Subcutaneous abdominal adipose tissue (tissue), 5 donors: ENCODE measurements around the gene FAM237B.

Experiments used
- H3K27ac ChIP-seq: one replicate; pipeline ENCODE4 v1.7.0; 2013; ENCODE audit warnings: low read depth, mild to moderate bottlenecking, inconsistent platforms, low read length, moderate library complexity
- H3K27me3 ChIP-seq, 5 donors: one replicate each; pipeline ENCODE4 v1.7.0; 2013; ENCODE audit warnings: low read length in 5 of 5, inconsistent platforms in 1 of 5; ENCODE audit not compliant: control insufficient read depth in 5 of 5, insufficient read depth in 4 of 5
- H3K36me3 ChIP-seq, 5 donors: one replicate each; pipeline ENCODE4 v1.7.0; 2013; ENCODE audit warnings: low read length in 5 of 5; ENCODE audit not compliant: control insufficient read depth in 5 of 5, insufficient read depth in 5 of 5
- H3K4me1 ChIP-seq, 5 donors: one replicate each; pipeline ENCODE4 v1.7.0; 2013; ENCODE audit warnings: low read length in 5 of 5, mild to moderate bottlenecking in 3 of 5, moderate library complexity in 1 of 5; ENCODE audit not compliant: control insufficient read depth in 5 of 5, insufficient read depth in 5 of 5
- H3K4me3 ChIP-seq, 5 donors: one replicate each; pipeline ENCODE4 v1.7.0; 2013; ENCODE audit warnings: low read length in 5 of 5, low read depth in 1 of 5
- H3K9ac ChIP-seq, 5 donors: one replicate each; pipeline ENCODE4 v1.7.0; 2013; ENCODE audit warnings: low read length in 5 of 5, mild to moderate bottlenecking in 4 of 5, moderate library complexity in 3 of 5
- H3K9me3 ChIP-seq, 5 donors: one replicate each; pipeline ENCODE4 v1.7.0; 2013; ENCODE audit warnings: low read length in 5 of 5; ENCODE audit not compliant: control insufficient read depth in 5 of 5
- donor health status: healthy.
- donor health status: healthy.
- donor health status: healthy.
- donor health status: healthy.
- donor health status: healthy.

The FAM237B gene

DNA sequence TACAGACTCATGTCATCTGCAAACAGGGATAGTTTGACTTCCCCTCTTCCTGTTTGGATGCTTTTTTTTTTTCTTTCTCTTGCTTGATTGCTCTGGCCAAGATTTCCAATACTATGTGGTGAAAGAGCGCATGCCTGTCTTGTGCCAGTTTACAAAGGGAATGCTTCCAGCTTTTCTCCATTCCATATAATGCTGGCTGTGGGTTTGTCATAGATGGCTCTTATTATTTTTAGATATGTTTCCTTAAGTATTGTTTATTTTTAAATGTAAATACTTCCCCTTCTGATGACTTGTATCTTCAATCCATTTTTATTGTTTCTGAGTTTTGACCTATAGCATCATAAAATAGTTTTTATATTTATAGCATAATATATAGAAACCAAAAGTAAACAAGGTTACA, 17.9 kb downstream of the FAM237B start:
- Histone ChIP-seq H3K9ac (no peak overlapping the region), H3K4me1 (no peaks in the 10 kb centered on the region), H3K4me3 (no peak overlapping the region), H3K27ac (no peak overlapping the region), H3K27me3 (no peaks in the 10 kb centered on the region), H3K9me3 (no peaks in the 10 kb centered on the region), H3K36me3 (peaks cover 0 to 21% (median 8%) of the 10 kb centered on the region in 5 donors)

GRCh38 chr7:90298145-90299038, 22.7 kb downstream of the FAM237B start:
- H3K27ac ChIP-seq, result no peak overlapping the region
- no peak overlapping the region for H3K9ac ChIP-seq
- no peaks in the 10 kb centered on the region for H3K4me1 ChIP-seq
- peaks cover 0 to 8% (median 0%) of the 10 kb centered on the region in 5 donors for H3K36me3 ChIP-seq
- no peaks in the 10 kb centered on the region for H3K27me3 ChIP-seq
- no peak overlapping the region for H3K4me3 ChIP-seq
- H3K9me3 ChIP-seq, result no peaks in the 10 kb centered on the region

DNA sequence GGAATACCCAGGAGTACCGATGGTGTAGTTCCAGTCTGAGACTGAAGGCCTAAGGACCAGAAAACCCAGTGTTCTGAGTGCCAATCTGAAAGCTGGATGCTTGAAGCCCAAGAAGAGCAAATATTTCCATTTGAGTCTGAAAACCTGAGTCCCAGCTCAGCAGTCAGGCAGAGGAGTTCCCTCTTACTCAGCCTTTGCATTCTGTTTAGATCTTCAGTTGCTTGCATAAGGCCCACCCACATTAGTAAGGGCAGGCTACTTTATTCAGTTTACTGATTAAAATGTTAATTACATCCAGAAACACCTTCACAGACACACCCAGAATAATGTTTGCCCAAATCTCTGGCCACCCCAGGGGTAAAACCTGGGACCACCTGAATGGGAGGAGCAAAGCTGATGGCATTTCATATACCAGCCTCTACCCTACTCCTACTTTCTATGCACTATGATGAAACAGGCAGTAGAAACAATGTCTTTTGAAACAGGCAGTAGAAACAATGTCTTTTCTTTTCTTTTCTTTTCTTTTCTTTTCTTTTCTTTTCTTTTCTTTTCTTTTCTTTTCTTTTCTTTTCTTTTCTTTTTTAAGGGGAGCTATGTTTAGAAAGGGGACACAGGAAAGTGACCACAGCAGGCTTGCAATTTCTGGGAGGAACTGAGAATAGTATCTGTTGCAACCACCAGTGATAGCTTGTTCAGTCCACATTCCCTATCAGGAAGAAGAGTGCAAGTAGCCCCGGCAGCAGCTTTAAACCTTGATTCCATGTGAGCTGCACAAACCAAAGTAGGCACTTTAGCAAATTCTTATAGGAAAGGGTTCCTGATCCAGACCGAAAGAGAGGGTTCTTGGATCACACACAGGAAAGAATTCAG, 30.6 kb downstream of the FAM237B start:
- peaks cover 5 to 21% (median 11%) of the 10 kb centered on the region in 5 donors for H3K36me3 ChIP-seq
- H3K27ac ChIP-seq, result no peak overlapping the region
- H3K27me3 ChIP-seq, result no peaks in the 10 kb centered on the region
- no peaks in the 10 kb centered on the region for H3K4me1 ChIP-seq
- H3K9ac ChIP-seq, result no peak overlapping the region
- no peak overlapping the region for H3K4me3 ChIP-seq
- no peaks in the 10 kb centered on the region for H3K9me3 ChIP-seq

DNA sequence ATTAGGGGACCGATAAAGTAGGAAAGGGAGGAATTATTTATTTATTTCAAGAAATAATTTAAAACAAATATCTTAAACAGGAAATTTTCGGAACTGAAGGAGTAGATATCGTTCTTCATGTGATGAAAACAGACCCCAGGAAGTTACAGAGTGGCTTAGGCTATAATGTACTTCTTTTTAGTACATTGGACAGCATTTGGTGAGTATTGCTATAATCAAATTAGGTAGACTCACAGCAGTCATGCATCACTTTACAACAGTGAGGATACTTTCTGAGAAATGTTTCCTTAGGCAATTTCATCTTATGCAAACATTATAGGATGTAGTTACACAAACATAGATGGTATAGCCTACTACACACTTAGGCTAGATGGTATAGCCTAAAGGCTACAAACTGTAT, 33.0 kb downstream of the FAM237B start:
- peaks cover 5 to 35% (median 11%) of the 10 kb centered on the region in 5 donors for H3K36me3 ChIP-seq
- no peaks in the 10 kb centered on the region for H3K4me1 ChIP-seq
- H3K4me3 ChIP-seq, result no peak overlapping the region
- no peaks in the 10 kb centered on the region for H3K27me3 ChIP-seq
- H3K27ac ChIP-seq, result no peak overlapping the region
- no peak overlapping the region for H3K9ac ChIP-seq
- H3K9me3 ChIP-seq, result no peaks in the 10 kb centered on the region

GRCh38 chr7:90276033-90276728, 44.9 kb downstream of the FAM237B start:
- no peak overlapping the region for H3K27ac ChIP-seq
- H3K9me3 ChIP-seq, result no peaks in the 10 kb centered on the region
- H3K36me3 ChIP-seq, result peaks cover 0 to 10% (median 3%) of the 10 kb centered on the region in 5 donors
- peaks cover 0 to 14% (median 8%) of the 10 kb centered on the region in 5 donors for H3K4me1 ChIP-seq
- H3K4me3 ChIP-seq, result no peak overlapping the region
- no peaks in the 10 kb centered on the region for H3K27me3 ChIP-seq
- H3K9ac ChIP-seq, result no peak overlapping the region

- Histone ChIP-seq H3K9me3 (no peaks in the 10 kb centered on the region), H3K4me1 (peaks cover 0 to 14% (median 8%) of the 10 kb centered on the region in 5 donors), H3K27me3 (no peaks in the 10 kb centered on the region), H3K9ac (no peak overlapping the region), H3K36me3 (peaks cover 0 to 10% (median 0%) of the 10 kb centered on the region in 5 donors), H3K27ac (peak overlapping the region; percentile 71), H3K4me3 (no peak overlapping the region)
Measured at GRCh38 chr7:90274161-90274560, 46.9 kb downstream of the FAM237B start.

DNA sequence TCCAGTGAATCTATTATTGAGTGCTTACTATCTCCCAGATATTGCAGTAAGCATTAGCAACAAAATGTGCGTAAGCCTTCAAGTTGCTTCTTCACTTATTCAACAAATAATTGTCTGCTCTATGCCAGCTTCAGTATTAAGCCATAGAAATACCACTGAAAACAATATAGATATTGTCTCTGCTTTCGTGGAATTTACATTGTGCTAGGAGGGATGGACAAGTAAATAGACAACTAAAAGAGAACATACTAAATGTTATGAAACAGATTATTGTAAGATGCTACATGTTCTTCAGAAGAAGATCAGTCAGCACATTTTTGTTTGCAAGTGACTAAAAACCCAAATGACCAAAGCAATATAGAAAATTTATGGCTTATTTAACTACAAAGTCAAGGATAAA, 48.9 kb downstream of the FAM237B start:
- Histone ChIP-seq H3K27ac (peak overlapping the region; percentile 71), H3K9me3 (no peaks in the 10 kb centered on the region), H3K36me3 (peaks cover 0 to 4% (median 0%) of the 10 kb centered on the region in 5 donors), H3K4me1 (peaks cover 0 to 21% (median 13%) of the 10 kb centered on the region in 5 donors), H3K9ac (no peak overlapping the region), H3K4me3 (no peak overlapping the region), H3K27me3 (no peaks in the 10 kb centered on the region)

GRCh38 chr7:90271753-90272152, 49.4 kb downstream of the FAM237B start:
- Histone ChIP-seq H3K27me3 (no peaks in the 10 kb centered on the region), H3K36me3 (peaks cover 0 to 4% (median 0%) of the 10 kb centered on the region in 5 donors), H3K27ac (peak overlapping the region; percentile 71), H3K4me1 (peaks cover 0 to 26% (median 18%) of the 10 kb centered on the region in 5 donors), H3K9me3 (no peaks in the 10 kb centered on the region), H3K9ac (no peak overlapping the region), H3K4me3 (no peak overlapping the region)

DNA sequence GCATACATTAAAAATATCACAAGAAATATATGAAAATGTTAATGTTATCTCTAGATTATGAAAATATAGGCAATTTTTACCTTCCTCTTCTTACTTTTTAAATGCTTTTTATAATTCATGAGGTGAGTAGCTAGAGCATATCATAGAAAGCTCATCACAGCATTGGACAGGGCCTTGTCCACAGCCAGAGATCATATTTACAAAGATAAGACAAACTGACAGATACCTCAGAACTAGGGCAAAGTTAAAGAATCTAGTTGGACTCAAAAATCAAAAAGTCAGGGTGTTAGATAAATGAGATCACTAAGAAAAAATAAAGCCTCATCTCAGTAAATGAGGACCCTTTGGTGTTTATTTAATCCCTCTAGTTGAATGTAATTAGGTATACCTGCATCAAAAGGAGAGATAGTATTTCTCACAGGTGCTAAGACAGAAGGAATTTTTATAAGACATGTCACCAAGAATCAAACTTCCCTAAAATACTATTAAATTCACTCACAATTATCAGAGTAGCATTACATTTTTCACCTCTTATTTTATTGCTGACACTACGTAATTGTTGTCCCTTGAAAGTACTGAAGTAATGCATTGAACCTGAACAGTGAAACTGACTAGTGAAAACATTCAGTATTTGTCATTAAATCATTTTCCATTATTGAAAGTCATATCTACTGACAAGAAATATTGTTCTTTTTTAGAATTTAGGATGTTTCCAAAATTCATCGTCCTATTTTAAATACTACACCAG, 50.5 kb downstream of the FAM237B start:
- peaks cover 0 to 32% (median 18%) of the 10 kb centered on the region in 5 donors for H3K4me1 ChIP-seq
- no peaks in the 10 kb centered on the region for H3K9me3 ChIP-seq
- peak overlapping the region; percentile 35 for H3K27ac ChIP-seq
- no peaks in the 10 kb centered on the region for H3K36me3 ChIP-seq
- no peaks in the 10 kb centered on the region for H3K27me3 ChIP-seq
- no peak overlapping the region for H3K4me3 ChIP-seq
- no peak overlapping the region for H3K9ac ChIP-seq
